ENCODE results near the gene TECTB. TPM values are rescaled to one million over a fixed set of nuclear protein-coding genes. Genes with fewer than 3 reads are reported as not detected.

TECTB gene
- total RNA-seq, 1 donor from 2014 or later, result not detected

DNA sequence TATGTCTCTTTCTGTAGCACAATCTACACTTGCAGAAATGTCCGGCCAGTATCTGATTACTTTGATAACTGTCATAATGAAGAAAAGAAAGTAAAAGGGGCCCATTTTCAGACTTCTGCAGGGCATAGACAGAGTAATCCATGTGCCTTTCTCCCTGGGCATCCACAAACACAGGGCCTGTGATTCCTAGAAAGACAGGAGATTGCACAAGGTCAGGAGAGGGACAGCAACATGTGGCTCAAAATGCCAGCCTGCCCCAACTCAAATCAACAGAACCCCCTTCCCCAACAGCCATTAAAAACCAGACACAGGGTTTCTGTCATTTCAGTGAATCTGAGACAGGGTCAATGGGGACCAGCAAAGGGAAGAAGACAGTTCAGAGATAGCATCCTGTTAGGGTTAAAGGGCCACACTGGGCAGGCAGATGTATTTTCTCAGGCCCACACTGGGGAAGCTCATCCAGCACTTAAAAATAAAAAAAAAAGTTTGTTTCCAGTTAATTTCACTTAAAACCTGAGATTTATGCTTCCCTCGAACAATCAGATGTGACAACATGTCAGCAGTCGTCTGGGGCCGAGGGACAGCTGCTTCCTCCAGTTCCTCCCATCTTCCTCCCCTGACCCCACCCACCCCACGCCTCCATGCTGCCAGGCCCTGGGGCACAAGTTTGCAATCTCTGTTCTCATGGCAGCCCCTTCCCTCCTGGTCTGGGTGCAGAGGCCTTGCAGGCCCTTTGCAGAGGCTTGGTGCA lies 60.0 kb downstream of the TECTB start:
- TF ChIP-seq, protein P1, sequence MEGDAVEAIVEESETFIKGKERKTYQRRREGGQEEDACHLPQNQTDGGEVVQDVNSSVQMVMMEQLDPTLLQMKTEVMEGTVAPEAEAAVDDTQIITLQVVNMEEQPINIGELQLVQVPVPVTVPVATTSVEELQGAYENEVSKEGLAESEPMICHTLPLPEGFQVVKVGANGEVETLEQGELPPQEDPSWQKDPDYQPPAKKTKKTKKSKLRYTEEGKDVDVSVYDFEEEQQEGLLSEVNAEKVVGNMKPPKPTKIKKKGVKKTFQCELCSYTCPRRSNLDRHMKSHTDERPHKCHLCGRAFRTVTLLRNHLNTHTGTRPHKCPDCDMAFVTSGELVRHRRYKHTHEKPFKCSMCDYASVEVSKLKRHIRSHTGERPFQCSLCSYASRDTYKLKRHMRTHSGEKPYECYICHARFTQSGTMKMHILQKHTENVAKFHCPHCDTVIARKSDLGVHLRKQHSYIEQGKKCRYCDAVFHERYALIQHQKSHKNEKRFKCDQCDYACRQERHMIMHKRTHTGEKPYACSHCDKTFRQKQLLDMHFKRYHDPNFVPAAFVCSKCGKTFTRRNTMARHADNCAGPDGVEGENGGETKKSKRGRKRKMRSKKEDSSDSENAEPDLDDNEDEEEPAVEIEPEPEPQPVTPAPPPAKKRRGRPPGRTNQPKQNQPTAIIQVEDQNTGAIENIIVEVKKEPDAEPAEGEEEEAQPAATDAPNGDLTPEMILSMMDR (conservative IDR thresholded peaks at IDR 0.05; ENCODE audit: low read depth, low read length), result no peak
- DNase-seq (ENCODE audit: low read depth), result no peak
- H3K4me3 ChIP-seq (ENCODE audit: low read depth, low read length), result no peak overlapping the region

DNA sequence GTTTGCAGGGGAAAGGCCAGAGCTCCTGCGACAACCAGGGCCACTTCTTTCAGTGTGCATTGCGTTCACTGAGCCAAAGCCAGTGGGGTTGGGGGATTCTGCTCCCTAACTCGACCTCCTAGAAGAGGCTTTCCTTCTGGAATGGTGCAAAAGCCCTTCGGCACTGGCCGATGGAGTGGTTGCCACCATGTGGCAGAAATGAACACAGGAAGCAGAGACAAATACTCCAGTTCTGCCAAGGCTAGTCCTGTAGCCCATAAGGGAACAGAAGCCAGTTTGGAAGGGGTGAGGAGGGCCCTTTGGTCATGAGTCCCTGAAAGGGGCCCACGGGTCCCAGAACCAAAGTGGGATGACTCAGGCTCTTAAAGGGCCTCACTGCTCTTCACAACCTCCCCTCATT lies 61.1 kb downstream of the TECTB start:
- DNase-seq (ENCODE audit: low read depth), result no peak
- H3K4me3 ChIP-seq (ENCODE audit: low read depth, low read length), result no peak overlapping the region
- TF ChIP-seq, protein P1 (conservative IDR thresholded peaks at IDR 0.05; ENCODE audit: low read depth, low read length), result no peak

DNA sequence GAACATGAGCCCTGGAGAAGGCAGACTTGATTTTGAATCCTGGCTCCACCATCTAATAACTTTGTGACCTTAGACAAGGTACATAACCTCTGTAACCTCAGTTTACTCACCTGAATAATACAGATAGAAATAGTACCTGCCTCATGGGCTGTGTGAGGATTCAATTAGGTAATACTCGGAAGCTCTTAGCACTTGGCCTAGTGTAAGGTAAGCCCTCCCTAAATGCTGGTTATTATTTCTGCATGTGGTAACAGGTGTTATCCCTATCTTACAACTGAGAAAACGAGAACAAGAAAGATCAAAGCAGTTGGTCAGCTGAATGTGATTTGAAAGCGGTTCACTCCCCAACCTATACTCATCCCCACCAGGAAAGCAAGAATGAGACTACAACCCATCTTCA lies 62.0 kb downstream of the TECTB start:
- TF ChIP-seq, protein P1 (conservative IDR thresholded peaks at IDR 0.05; ENCODE audit: low read depth, low read length), result no peak
- H3K4me3 ChIP-seq (ENCODE audit: low read depth, low read length), result no peak overlapping the region
- DNase-seq (ENCODE audit: low read depth), result no peak

DNA sequence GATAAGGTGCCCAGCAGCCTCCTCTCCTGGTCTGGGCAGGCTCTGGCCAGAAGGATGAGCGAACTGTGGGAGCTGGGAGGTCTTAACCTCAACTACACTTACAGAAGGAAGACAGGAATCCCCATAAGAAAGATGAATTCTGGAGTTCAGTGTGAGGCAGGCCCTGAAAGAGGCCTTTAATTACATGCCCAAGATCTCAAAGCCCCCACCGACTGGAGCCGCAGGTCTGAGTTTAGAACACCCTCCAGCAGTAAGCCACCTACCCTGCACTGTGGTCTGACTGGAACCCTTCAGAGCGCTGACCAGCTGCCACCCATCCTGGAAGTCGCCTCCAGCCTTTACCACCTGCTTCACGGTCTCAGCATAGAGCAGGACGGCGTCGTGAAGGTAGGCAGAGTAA lies 62.5 kb downstream of the TECTB start:
- DNase-seq (ENCODE audit: low read depth), result no peak
- TF ChIP-seq, protein P1 (conservative IDR thresholded peaks at IDR 0.05; ENCODE audit: low read depth, low read length), result no peak

DNA sequence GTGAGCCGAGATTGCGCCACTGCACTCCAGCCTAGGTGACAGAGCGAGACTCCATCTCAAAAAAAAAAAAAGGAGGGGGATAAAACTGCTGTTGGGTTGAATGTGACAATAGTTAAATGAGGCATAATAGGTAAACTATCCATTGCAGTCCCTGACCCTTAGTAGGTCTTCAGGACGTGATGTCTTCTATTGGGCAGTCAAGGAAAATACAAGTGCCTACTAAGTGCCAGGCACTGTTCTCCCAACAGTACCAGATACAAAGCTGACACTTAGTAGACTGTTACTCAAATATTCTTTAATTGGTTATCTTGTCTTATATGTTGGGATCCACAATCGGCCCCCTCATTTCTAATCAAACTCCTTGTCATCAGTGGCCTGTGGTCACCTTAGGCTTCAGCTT lies 63.6 kb downstream of the TECTB start:
- DNase-seq (ENCODE audit: low read depth), result no peak
- TF ChIP-seq, protein P1 (conservative IDR thresholded peaks at IDR 0.05; ENCODE audit: low read depth, low read length), result no peak
- no peak overlapping the region for H3K4me3 ChIP-seq (ENCODE audit: low read depth, low read length)

More for the DNA sequence above, 62.5 kb downstream of the TECTB start:
- no peak overlapping the region for H3K4me3 ChIP-seq (ENCODE audit: low read depth, low read length)

DNA sequence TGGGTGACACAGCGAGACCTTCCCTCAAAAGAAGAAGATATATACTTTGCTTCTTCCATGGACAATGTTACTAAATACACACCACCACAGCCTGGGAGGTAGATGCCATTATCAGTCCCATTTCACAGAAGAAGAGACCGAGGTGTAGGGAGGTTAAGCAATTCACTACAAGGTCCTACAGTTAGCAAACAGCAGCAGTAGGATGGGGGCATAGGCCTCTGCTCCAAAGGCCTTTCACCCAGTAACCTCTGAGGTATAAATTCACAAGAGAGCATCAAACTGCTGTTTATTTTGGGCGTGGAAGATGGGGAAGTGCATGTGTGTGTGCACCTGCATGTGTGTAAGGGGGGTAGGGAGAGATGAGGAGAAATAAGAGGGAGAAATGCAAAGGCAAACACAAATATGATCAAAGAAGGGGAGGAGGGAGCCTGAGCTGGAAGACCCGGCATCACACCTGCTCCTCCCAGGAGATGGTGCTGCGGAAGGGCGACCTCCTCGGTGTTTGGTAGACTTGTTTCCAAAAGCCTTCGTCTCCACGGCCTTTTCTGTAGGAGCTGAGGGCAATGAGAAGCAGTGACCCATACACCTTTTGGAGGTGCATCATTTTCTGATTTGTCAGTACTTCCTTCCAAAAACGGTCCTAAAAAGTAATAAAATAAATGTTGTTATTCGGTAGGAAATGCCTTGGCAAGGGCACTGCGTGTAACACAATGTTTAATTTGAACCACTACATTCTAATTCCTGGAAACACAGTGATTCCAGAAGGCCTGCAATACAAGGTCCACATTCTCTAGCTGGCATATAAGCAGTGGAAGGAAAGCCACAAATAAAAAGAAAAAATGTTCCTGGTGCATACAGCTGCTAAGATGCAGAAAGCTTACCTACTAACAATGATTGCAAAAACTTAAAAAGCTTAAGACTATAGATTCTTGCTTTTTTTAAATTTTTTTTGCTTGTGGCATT lies 64.8 kb downstream of the TECTB start:
- no peak for DNase-seq (ENCODE audit: low read depth)
- no peak overlapping the region for H3K4me3 ChIP-seq (ENCODE audit: low read depth, low read length)
- TF ChIP-seq, protein P1 (conservative IDR thresholded peaks at IDR 0.05; ENCODE audit: low read depth, low read length), result no peak
